Right lobe of liver (tissue), 4 donors: ENCODE measurements around the gene DNPH1.

Experiments used
- POLR2A ChIP-seq: fragments of 450-650 bp; IDR thresholded peaks from one replicate; pipeline ENCODE4 v1.6.1; 2017; ENCODE audit warnings: antibody characterized with exemption, mild to moderate bottlenecking
- TF ChIP-seq, protein P1 (sequence below), 4 donors: fragments of 200-600 bp in 3 of 4; fragments of 450-650 bp in 1 of 4; IDR thresholded peaks; one replicate each; pipeline versions ENCODE4 v1.5.1 to v1.8.0; 2016 to 2022; ENCODE audit warnings: antibody characterized with exemption in 4 of 4, mild to moderate bottlenecking in 2 of 4
- donor health status: DM: no; HTN: no; CAD: no.
- donor health status: DM: no; HTN: no; CAD: no.
- donor health status: DM: no; HTN: yes; CAD: no.

- TF ChIP-seq, protein P1, sequence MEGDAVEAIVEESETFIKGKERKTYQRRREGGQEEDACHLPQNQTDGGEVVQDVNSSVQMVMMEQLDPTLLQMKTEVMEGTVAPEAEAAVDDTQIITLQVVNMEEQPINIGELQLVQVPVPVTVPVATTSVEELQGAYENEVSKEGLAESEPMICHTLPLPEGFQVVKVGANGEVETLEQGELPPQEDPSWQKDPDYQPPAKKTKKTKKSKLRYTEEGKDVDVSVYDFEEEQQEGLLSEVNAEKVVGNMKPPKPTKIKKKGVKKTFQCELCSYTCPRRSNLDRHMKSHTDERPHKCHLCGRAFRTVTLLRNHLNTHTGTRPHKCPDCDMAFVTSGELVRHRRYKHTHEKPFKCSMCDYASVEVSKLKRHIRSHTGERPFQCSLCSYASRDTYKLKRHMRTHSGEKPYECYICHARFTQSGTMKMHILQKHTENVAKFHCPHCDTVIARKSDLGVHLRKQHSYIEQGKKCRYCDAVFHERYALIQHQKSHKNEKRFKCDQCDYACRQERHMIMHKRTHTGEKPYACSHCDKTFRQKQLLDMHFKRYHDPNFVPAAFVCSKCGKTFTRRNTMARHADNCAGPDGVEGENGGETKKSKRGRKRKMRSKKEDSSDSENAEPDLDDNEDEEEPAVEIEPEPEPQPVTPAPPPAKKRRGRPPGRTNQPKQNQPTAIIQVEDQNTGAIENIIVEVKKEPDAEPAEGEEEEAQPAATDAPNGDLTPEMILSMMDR (IDR thresholded peaks at IDR 0.05), result no peak
- no peak for TF ChIP-seq POLR2A
Measured at GRCh38 chr6:43262780-43263313, 33.6 kb upstream of the DNPH1 start.
